Measurements from ENCODE around the gene RSPRY1.

The RSPRY1 gene

GRCh38 chr16:57208926-57209325, 22.8 kb downstream of the RSPRY1 start:
- H3K14ac ChIP-seq (ENCODE audit: low read length in 2 of 2) = no peak overlapping the region
- WGBS = no CpG with 5 or more reads among the region's 1 CpG
- H2BK5ac ChIP-seq (ENCODE audit: low read depth, low read length, poor library complexity, severe bottlenecking) = no peak overlapping the region
- no peak overlapping the region for H2AFZ ChIP-seq (ENCODE audit: low read depth, low read length)
- peaks cover 41 to 91% of the 10 kb centered on the region in 2 experiments for H3K36me3 ChIP-seq (ENCODE audit: control insufficient read depth in 1 of 2, insufficient read depth in 2 of 2, low read depth in 1 of 2, low read length in 2 of 2)
- H2AK5ac ChIP-seq (ENCODE audit: low read length, severe bottlenecking) = no peak overlapping the region
- peaks cover 16% of the 10 kb centered on the region for H3K79me1 ChIP-seq (replicated peaks; ENCODE audit: low read length, poor library complexity, severe bottlenecking)
- H4K91ac ChIP-seq (ENCODE audit: low read length) = no peak overlapping the region
- H2BK120ac ChIP-seq (ENCODE audit: low read depth, low read length) = no peak overlapping the region
- H3K27me3 ChIP-seq (ENCODE audit: control insufficient read depth in 1 of 2, insufficient read depth in 1 of 2, low read length in 2 of 2) = no peaks in the 10 kb centered on the region
- no peak overlapping the region for H2BK12ac ChIP-seq (ENCODE audit: low read length in 2 of 2)
- H3K9me3 ChIP-seq (ENCODE audit: control insufficient read depth, low read length) = peaks cover 3% of the 10 kb centered on the region
- no peak overlapping the region for H3K27ac ChIP-seq (ENCODE audit: low read length, poor library complexity, severe bottlenecking)
- no peak overlapping the region for H3K4me3 ChIP-seq (ENCODE audit: insufficient read depth in 1 of 2, low read depth in 1 of 2, low read length in 2 of 2)
- H3K9ac ChIP-seq (ENCODE audit: low read length) = no peak overlapping the region
- no peak overlapping the region for H3K4ac ChIP-seq (ENCODE audit: low read depth in 1 of 2, low read length in 2 of 2)
- H3K4me1 ChIP-seq (ENCODE audit: control insufficient read depth, insufficient read depth, low read depth, low read length) = no peaks in the 10 kb centered on the region
- no peak overlapping the region for H3K4me2 ChIP-seq (ENCODE audit: low read length, poor library complexity, severe bottlenecking)
- H3K23ac ChIP-seq (ENCODE audit: low read length in 2 of 2) = no peak overlapping the region
- no peak overlapping the region for H4K8ac ChIP-seq (ENCODE audit: low read length)
- no peak for DNase-seq
- H3K18ac ChIP-seq (ENCODE audit: low read depth in 1 of 2, low read length in 2 of 2) = no peak overlapping the region
- no peak overlapping the region for H2BK15ac ChIP-seq (ENCODE audit: low read depth, poor library complexity, severe bottlenecking)

- Histone ChIP-seq H3K4me1 (ENCODE audit: control insufficient read depth, insufficient read depth, low read depth, low read length) (no peaks in the 10 kb centered on the region), H2AK5ac (ENCODE audit: low read length, severe bottlenecking) (no peak overlapping the region), H3K18ac (ENCODE audit: low read depth in 1 of 2, low read length in 2 of 2) (no peak overlapping the region), H2AFZ (ENCODE audit: low read depth, low read length) (no peak overlapping the region), H2BK12ac (ENCODE audit: low read length in 2 of 2) (no peak overlapping the region), H3K4me2 (ENCODE audit: low read length, poor library complexity, severe bottlenecking) (no peak overlapping the region), H3K36me3 (ENCODE audit: control insufficient read depth in 1 of 2, insufficient read depth in 2 of 2, low read depth in 1 of 2, low read length in 2 of 2) (peaks cover 39 to 94% of the 10 kb centered on the region in 2 experiments), H2BK5ac (ENCODE audit: low read depth, low read length, poor library complexity, severe bottlenecking) (no peak overlapping the region), H4K8ac (ENCODE audit: low read length) (no peak overlapping the region), H2BK120ac (ENCODE audit: low read depth, low read length) (no peak overlapping the region), H3K79me1 (replicated peaks; ENCODE audit: low read length, poor library complexity, severe bottlenecking) (peaks cover 18% of the 10 kb centered on the region), H3K27ac (ENCODE audit: low read length, poor library complexity, severe bottlenecking) (no peak overlapping the region), H3K9ac (ENCODE audit: low read length) (no peak overlapping the region), H3K27me3 (ENCODE audit: control insufficient read depth in 1 of 2, insufficient read depth in 1 of 2, low read length in 2 of 2) (no peaks in the 10 kb centered on the region), H2BK15ac (ENCODE audit: low read depth, poor library complexity, severe bottlenecking) (no peak overlapping the region), H4K91ac (ENCODE audit: low read length) (no peak overlapping the region), H3K4ac (ENCODE audit: low read depth in 1 of 2, low read length in 2 of 2) (no peak overlapping the region), H3K14ac (ENCODE audit: low read length in 2 of 2) (no peak overlapping the region), H3K23ac (ENCODE audit: low read length in 2 of 2) (no peak overlapping the region), H3K4me3 (ENCODE audit: insufficient read depth in 1 of 2, low read depth in 1 of 2, low read length in 2 of 2) (no peak overlapping the region), H3K9me3 (ENCODE audit: control insufficient read depth, low read length) (peaks cover 12% of the 10 kb centered on the region)
- WGBS = 99% methylated on average over 5 of the region's 5 CpGs
- no peak for DNase-seq
Measured at GRCh38 chr16:57209780-57210179, 23.7 kb downstream of the RSPRY1 start.

- DNase-seq = no peak
- no peak overlapping the region for H3K4ac ChIP-seq (ENCODE audit: low read depth in 1 of 2, low read length in 2 of 2)
- H3K4me2 ChIP-seq (ENCODE audit: low read length, poor library complexity, severe bottlenecking) = no peak overlapping the region
- no peaks in the 10 kb centered on the region for H3K4me1 ChIP-seq (ENCODE audit: control insufficient read depth, insufficient read depth, low read depth, low read length)
- peaks cover 49% of the 10 kb centered on the region for H3K9me3 ChIP-seq (ENCODE audit: control insufficient read depth, low read length)
- 100% methylated on average over 1 of the region's 1 CpG for WGBS
- no peak overlapping the region for H4K91ac ChIP-seq (ENCODE audit: low read length)
- no peak overlapping the region for H3K18ac ChIP-seq (ENCODE audit: low read depth in 1 of 2, low read length in 2 of 2)
- no peaks in the 10 kb centered on the region for H3K27me3 ChIP-seq (ENCODE audit: control insufficient read depth in 1 of 2, insufficient read depth in 1 of 2, low read length in 2 of 2)
- H2BK120ac ChIP-seq (ENCODE audit: low read depth, low read length) = no peak overlapping the region
- H2BK15ac ChIP-seq (ENCODE audit: low read depth, poor library complexity, severe bottlenecking) = no peak overlapping the region
- peaks cover 41 to 96% of the 10 kb centered on the region in 2 experiments for H3K36me3 ChIP-seq (ENCODE audit: control insufficient read depth in 1 of 2, insufficient read depth in 2 of 2, low read depth in 1 of 2, low read length in 2 of 2)
- H2AFZ ChIP-seq (ENCODE audit: low read depth, low read length) = no peak overlapping the region
- no peak overlapping the region for H2BK5ac ChIP-seq (ENCODE audit: low read depth, low read length, poor library complexity, severe bottlenecking)
- H3K79me1 ChIP-seq (replicated peaks; ENCODE audit: low read length, poor library complexity, severe bottlenecking) = peaks cover 19% of the 10 kb centered on the region
- H3K27ac ChIP-seq (ENCODE audit: low read length, poor library complexity, severe bottlenecking) = no peak overlapping the region
- H3K9ac ChIP-seq (ENCODE audit: low read length) = no peak overlapping the region
- no peak overlapping the region for H2BK12ac ChIP-seq (ENCODE audit: low read length in 2 of 2)
- no peak overlapping the region for H3K23ac ChIP-seq (ENCODE audit: low read length in 2 of 2)
- no peak overlapping the region for H3K14ac ChIP-seq (ENCODE audit: low read length in 2 of 2)
- no peak overlapping the region for H3K4me3 ChIP-seq (ENCODE audit: insufficient read depth in 1 of 2, low read depth in 1 of 2, low read length in 2 of 2)
- no peak overlapping the region for H2AK5ac ChIP-seq (ENCODE audit: low read length, severe bottlenecking)
- H4K8ac ChIP-seq (ENCODE audit: low read length) = no peak overlapping the region
Measured at GRCh38 chr16:57213462-57213861, 27.3 kb downstream of the RSPRY1 start.

GRCh38 chr16:57216968-57217367, 30.8 kb downstream of the RSPRY1 start:
- Histone ChIP-seq H2BK15ac (ENCODE audit: low read depth, poor library complexity, severe bottlenecking) (no peak overlapping the region), H3K4me3 (ENCODE audit: insufficient read depth in 1 of 2, low read depth in 1 of 2, low read length in 2 of 2) (peak overlapping the region in 1 of 2 experiments; percentile 43), H3K4me1 (ENCODE audit: control insufficient read depth, insufficient read depth, low read depth, low read length) (no peaks in the 10 kb centered on the region), H4K91ac (ENCODE audit: low read length) (no peak overlapping the region), H3K27ac (ENCODE audit: low read length, poor library complexity, severe bottlenecking) (no peak overlapping the region), H3K79me1 (replicated peaks; ENCODE audit: low read length, poor library complexity, severe bottlenecking) (peaks cover 23% of the 10 kb centered on the region), H3K4ac (ENCODE audit: low read depth in 1 of 2, low read length in 2 of 2) (no peak overlapping the region), H2AK5ac (ENCODE audit: low read length, severe bottlenecking) (no peak overlapping the region), H3K18ac (ENCODE audit: low read depth in 1 of 2, low read length in 2 of 2) (no peak overlapping the region), H3K27me3 (ENCODE audit: control insufficient read depth in 1 of 2, insufficient read depth in 1 of 2, low read length in 2 of 2) (no peaks in the 10 kb centered on the region), H3K23ac (ENCODE audit: low read length in 2 of 2) (no peak overlapping the region), H3K9me3 (ENCODE audit: control insufficient read depth, low read length) (peaks cover 63% of the 10 kb centered on the region), H3K36me3 (ENCODE audit: control insufficient read depth in 1 of 2, insufficient read depth in 2 of 2, low read depth in 1 of 2, low read length in 2 of 2) (peaks cover 27 to 96% of the 10 kb centered on the region in 2 experiments), H2BK5ac (ENCODE audit: low read depth, low read length, poor library complexity, severe bottlenecking) (no peak overlapping the region), H4K8ac (ENCODE audit: low read length) (no peak overlapping the region), H3K14ac (ENCODE audit: low read length in 2 of 2) (no peak overlapping the region), H2BK12ac (ENCODE audit: low read length in 2 of 2) (no peak overlapping the region), H3K9ac (ENCODE audit: low read length) (no peak overlapping the region), H2BK120ac (ENCODE audit: low read depth, low read length) (no peak overlapping the region), H2AFZ (ENCODE audit: low read depth, low read length) (no peak overlapping the region), H3K4me2 (ENCODE audit: low read length, poor library complexity, severe bottlenecking) (no peak overlapping the region)
- 100% methylated on average over 2 of the region's 2 CpGs for WGBS
- no peak for DNase-seq

Data from mesenchymal stem cell (in vitro differentiated cells and primary cell).